Left lung (tissue), 10 donors: Measurements from ENCODE around the gene LATS2. TPM values are rescaled to one million over a fixed set of nuclear protein-coding genes. Genes with fewer than 3 reads are reported as not detected.

Source experiments
- ATAC-seq: fragments of 200-7000 bp; cut with Tn5 transposase; one replicate; pipeline ENCODE4 v1.9.1; 2020; ENCODE audit warnings: moderate library complexity
- DNase-seq, 4 donors: peaks; one replicate each; pipeline ENCODE4 v3.0.0-alpha.2; 2013 to 2020
- H3K27ac ChIP-seq, 2 donors: fragments of 200-600 bp; sonication (generic) in 1 of 2; one replicate each; pipeline versions ENCODE4 v1.5.0 to v1.8.0; 2020 to 2021
- H3K27me3 ChIP-seq, 2 donors: fragments of 200-600 bp; sonication (generic) in 1 of 2; one replicate each; pipeline versions ENCODE4 v1.5.0 to v1.8.0; 2020 to 2021
- H3K36me3 ChIP-seq, 2 donors: fragments of 200-600 bp; sonication (generic) in 1 of 2; one replicate each; pipeline versions ENCODE4 v1.5.0 to v1.8.0; 2020 to 2021
- H3K4me1 ChIP-seq, 2 donors: fragments of 200-600 bp; one replicate each; pipeline ENCODE4 v1.8.0; 2021
- H3K4me3 ChIP-seq, 2 donors: fragments of 200-600 bp; sonication (generic) in 1 of 2; one replicate each; pipeline versions ENCODE4 v1.5.0 to v1.8.0; 2020 to 2021; ENCODE audit warnings: mild to moderate bottlenecking in 1 of 2
- H3K9me3 ChIP-seq, 2 donors: fragments of 200-600 bp; sonication (generic) in 1 of 2; one replicate each; pipeline versions ENCODE4 v1.5.0 to v1.8.0; 2020 to 2021
- CTCF ChIP-seq, 2 donors: fragments of 200-600 bp; sonication (generic) in 1 of 2; IDR thresholded peaks; one replicate each; pipeline versions ENCODE4 v1.5.0 to v1.8.0; 2021; ENCODE audit warnings: antibody characterized with exemption in 2 of 2
- intact Hi-C, 2 donors: fragments of 100-400 bp; cut with DNase I; formaldehyde crosslinking; loops; one replicate each; pipeline versions ENCODE4 v1.11.2 to v1.14.2; 2022
- polyA plus RNA-seq, 6 donors: library from polyadenylated mRNA; unstranded; fragments of 120-200 nt; gene quantifications; one replicate each; pipeline ENCODE4 v1.2.1, GENCODE V29; 2013; ENCODE audit not compliant: insufficient read length in 6 of 6
- total RNA-seq, 2 donors: library from RNA; stranded (reverse); fragmentation: NEBNext Ultra II Directional; extraction: Animal tissue kit (Norgen Biotek cat#: 25700); gene quantifications; one replicate each; pipeline ENCODE4 v1.2.1, GENCODE V29; 2021
- donor health status: DM: no; HTN: yes; CAD: no.
- donor health status: DM: no; HTN: no; CAD: no.

Gene LATS2
- total and polyA plus RNA-seq, 8 donors = 13.2 to 31.9 (median 17.0) TPM

- H3K4me3 ChIP-seq = no peak overlapping the region
- H3K9me3 ChIP-seq = no peaks in the 10 kb centered on the region
- TF ChIP-seq CTCF (IDR thresholded peaks at IDR 0.05) = no peak
- H3K36me3 ChIP-seq = peaks cover 0 to 91% of the 10 kb centered on the region in 2 donors
- no peaks in the 10 kb centered on the region for H3K4me1 ChIP-seq
- no peak for ATAC-seq
- H3K27me3 ChIP-seq = no peaks in the 10 kb centered on the region
- H3K27ac ChIP-seq = no peak overlapping the region
- intact Hi-C loops = no loop called here
- DNase-seq = no peak
Measured at GRCh38 chr13:20980430-20980829, 81.0 kb downstream of the LATS2 start.

- Histone ChIP-seq H3K9me3 (no peaks in the 10 kb centered on the region), H3K27ac (no peak overlapping the region), H3K27me3 (no peaks in the 10 kb centered on the region), H3K4me3 (no peak overlapping the region), H3K36me3 (peaks cover 0 to 97% of the 10 kb centered on the region in 2 donors), H3K4me1 (no peaks in the 10 kb centered on the region)
- intact Hi-C loops = no loop called here
- DNase-seq (no peak), ATAC-seq (no peak)
- no peak for TF ChIP-seq CTCF (IDR thresholded peaks at IDR 0.05)
Measured at GRCh38 chr13:20977394-20977793, 84.0 kb downstream of the LATS2 start.

- ATAC-seq = no peak
- Histone ChIP-seq H3K4me3 (no peak overlapping the region), H3K27me3 (no peaks in the 10 kb centered on the region), H3K36me3 (peaks cover 0 to 76% of the 10 kb centered on the region in 2 donors), H3K9me3 (no peaks in the 10 kb centered on the region), H3K4me1 (no peaks in the 10 kb centered on the region), H3K27ac (no peak overlapping the region)
- DNase-seq = no peak
- intact Hi-C loops = no loop called here
- no peak for TF ChIP-seq CTCF (IDR thresholded peaks at IDR 0.05)
Measured at GRCh38 chr13:20974981-20975585, 86.3 kb downstream of the LATS2 start.

GRCh38 chr13:20973886-20974425 is 87.4 kb downstream of the LATS2 start:
- DNase-seq (peak in 2 of 4 donors; percentile 63 to 78), ATAC-seq (no peak)
- Histone ChIP-seq H3K9me3 (no peaks in the 10 kb centered on the region), H3K36me3 (peaks cover 0 to 65% of the 10 kb centered on the region in 2 donors), H3K4me3 (no peak overlapping the region), H3K27me3 (no peaks in the 10 kb centered on the region), H3K4me1 (no peaks in the 10 kb centered on the region), H3K27ac (no peak overlapping the region)
- intact Hi-C loops = no loop called here
- no peak for TF ChIP-seq CTCF (IDR thresholded peaks at IDR 0.05)

- Histone ChIP-seq H3K4me3 (no peak overlapping the region), H3K36me3 (peaks cover 0 to 54% of the 10 kb centered on the region in 2 donors), H3K27ac (no peak overlapping the region), H3K27me3 (no peaks in the 10 kb centered on the region), H3K4me1 (no peaks in the 10 kb centered on the region), H3K9me3 (no peaks in the 10 kb centered on the region)
- ATAC-seq (no peak), DNase-seq (no peak)
- TF ChIP-seq CTCF (IDR thresholded peaks at IDR 0.05) = no peak
- intact Hi-C loops = no loop called here
Measured at GRCh38 chr13:20972731-20973130, 88.7 kb downstream of the LATS2 start.
